HG03520 (cell line): ENCODE measurements around the gene C1QTNF7.
A peak's percentile ranks its signal among the peaks of the same experiment; 100 is the strongest.

Source experiments
- ATAC-seq: cut with Tn5 transposase; IDR thresholded peaks from one replicate; pipeline ENCODE4 v1.9.1; 2021; ENCODE audit warnings: mild to moderate bottlenecking, moderate library complexity; ENCODE audit not compliant: unreplicated experiment

C1QTNF7 gene

DNA sequence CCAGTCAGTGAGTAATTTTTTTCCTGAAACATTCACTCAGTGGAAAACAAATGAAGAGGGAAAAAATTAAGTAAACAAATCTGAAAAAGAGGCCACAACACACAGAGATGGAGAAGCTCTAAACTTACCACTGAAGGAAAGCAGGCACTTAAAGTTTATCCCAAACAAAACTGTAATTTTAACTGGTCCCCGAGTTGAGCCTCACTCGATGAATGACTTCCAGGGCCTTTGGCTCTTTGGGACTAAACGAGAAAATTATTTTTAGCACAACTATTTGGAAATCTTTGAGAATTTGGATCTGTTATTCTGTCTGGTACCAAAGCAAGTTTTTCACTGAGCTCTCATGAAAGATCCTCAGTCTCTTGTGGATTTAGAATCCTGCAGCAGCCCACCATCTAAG is at the start of gene C1QTNF7:
Gene C1QTNF7 (plus strand): TSS at position 333 of the 400 bp plus-strand sequence. CDS start 7,711 bp downstream, outside the sequence.
- no peak for ATAC-seq

DNA sequence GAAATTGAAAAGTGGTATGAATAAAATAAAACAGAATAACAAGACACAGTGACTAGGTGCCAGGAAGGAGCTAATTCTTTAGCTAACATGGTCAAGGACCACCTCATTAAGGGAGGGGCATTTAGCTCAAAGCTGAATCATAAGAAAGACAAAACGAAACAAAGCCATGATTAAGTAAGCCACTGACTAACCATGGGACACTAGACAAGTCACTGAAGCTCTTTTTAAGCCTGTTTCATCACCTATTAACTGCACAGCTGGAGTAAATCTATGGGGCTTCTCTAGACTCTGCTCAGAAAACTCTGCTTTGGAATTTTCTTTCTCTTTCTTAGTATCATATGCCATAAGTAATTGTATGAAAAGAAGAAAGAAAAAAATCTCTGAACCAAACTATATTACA is 49.8 kb upstream of the C1QTNF7 start:
- ATAC-seq: no peak

DNA sequence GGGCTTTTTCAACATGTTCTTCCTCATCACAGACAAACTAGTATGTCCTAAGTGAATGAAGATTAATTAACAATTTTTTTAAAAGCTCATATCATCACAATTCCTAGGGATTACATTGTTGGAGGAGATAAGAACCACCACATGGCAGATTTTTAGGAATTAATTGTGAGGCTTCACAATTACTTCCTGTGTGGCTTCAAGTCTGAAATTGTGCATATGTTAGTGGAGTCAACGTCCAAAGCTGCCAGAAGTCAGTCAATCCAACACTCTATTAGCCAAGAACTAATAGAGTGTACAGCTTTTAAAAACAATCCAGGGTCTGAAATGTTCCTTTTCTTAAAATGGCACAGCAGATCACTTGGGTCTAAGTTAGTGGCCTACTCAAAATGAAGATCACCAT is 49.3 kb upstream of the C1QTNF7 start:
- ATAC-seq: no peak

- ATAC-seq: no peak
Observed at GRCh38 chr4:15381806-15382338, 46.0 kb upstream of the C1QTNF7 start.

DNA sequence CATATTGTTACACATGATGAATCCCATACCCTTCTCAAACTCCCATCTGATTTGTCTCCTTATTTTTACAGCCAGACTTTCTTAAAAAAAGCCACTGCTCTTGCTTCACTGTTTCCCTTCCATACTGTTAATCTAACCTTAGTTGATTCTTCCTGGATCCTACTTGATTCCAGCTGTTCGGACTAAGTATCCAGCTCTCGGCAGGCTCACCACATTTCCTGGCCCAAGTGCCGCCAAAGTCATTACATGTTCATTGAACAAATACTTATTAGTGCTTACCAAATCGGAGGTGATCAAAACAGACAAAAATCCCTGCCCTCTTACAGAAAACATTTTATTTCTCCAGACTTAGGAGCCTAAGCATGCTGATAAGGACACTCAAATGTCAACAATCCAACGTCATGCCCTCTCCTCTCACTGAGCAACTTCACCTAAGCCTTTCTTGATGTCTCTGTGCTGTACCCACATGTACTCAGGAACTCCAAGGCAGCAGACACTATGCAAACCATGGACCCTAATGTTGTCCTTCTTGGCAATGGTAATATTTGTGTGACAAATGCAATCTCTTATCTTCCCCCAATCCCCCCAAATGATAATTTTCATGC is 45.1 kb upstream of the C1QTNF7 start:
- ATAC-seq: no peak

GRCh38 chr4:15385515-15385914 is 42.3 kb upstream of the C1QTNF7 start:
- no peak for ATAC-seq

DNA sequence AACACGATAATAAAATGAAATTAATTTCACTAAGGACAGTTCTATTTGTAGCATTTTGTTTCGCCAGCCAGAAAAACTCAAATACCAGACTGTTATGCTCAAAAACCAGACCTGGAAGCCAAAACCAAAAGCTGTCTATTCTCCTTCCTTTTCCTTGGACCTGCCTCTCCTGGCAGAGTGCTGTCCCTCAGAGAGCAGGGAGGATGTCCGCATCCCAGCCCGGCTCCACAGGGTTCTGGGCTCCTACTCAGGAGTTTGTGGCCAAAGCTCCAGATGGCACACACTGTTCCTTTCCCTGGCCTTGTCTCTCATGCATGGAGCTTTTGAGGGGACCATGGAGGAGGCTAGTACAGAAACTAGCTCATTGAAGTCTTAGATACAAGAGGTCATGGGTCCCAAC is 41.9 kb upstream of the C1QTNF7 start:
- no peak for ATAC-seq

- no peak for ATAC-seq
Observed at GRCh38 chr4:15390494-15390893, 37.3 kb upstream of the C1QTNF7 start.

- no peak for ATAC-seq
Observed at GRCh38 chr4:15392053-15392805, 35.6 kb upstream of the C1QTNF7 start.

- ATAC-seq: no peak
Observed at GRCh38 chr4:15395311-15395710, 32.5 kb upstream of the C1QTNF7 start.

- peak; percentile 86 for ATAC-seq
Observed at GRCh38 chr4:15396157-15396800, 31.6 kb upstream of the C1QTNF7 start.

- no peak for ATAC-seq
Observed at GRCh38 chr4:15398001-15398400, 29.8 kb upstream of the C1QTNF7 start.

GRCh38 chr4:15398732-15399131 is 29.1 kb upstream of the C1QTNF7 start:
- ATAC-seq: no peak

GRCh38 chr4:15400226-15400625 is 27.6 kb upstream of the C1QTNF7 start:
- no peak for ATAC-seq

DNA sequence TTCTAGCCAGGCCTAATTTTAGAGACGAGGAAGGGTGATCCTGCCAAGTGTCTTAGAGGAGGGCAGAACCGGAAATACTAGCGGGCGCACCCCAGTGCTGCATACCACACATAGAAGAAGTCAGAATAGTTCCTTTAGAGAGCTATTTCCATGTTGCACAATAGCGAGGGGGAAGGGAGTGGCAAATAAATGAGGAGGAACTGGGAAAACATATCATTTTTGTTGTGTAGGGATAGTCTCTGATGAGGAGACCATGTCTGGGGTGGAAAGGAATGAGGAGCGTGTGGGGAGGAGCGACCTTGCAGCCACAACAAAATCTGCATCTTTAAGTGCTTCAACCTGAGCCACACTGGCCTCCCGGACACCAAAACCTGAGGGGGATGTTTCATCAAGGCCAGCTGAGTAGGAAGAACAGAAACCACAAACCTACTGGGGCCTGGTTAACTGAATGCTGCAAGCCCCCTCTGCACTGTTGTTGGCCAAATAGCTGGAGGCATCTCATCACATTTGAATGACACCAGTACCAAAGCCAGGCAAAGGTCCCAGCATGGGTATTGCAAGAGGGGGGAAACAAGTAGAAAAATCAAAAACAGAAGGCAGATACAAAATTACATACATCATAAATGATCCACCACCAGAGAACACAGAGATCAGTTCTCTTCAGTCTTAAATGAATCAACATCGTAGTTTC is 26.7 kb upstream of the C1QTNF7 start:
- peak; percentile 55 for ATAC-seq

DNA sequence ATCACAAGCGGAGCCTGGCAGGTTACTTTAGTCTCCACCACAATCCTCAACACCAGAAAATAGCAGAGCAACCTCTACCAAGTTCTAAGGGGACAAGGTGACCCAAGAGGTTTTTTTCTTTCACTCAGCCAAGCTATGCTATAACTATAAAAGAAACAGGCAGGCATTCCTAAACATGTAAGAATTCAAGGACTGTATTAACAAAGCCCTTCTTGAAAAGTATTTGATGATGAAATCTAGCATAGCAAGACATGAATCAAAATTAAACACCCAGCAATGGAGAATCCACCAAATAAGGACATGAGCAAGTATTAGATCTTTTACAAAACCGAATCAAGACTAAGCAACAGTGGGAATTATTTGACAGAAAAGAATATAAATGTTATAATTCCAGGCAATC is 25.7 kb upstream of the C1QTNF7 start:
- no peak for ATAC-seq

- ATAC-seq: no peak
Observed at GRCh38 chr4:15402974-15403373, 24.9 kb upstream of the C1QTNF7 start.

DNA sequence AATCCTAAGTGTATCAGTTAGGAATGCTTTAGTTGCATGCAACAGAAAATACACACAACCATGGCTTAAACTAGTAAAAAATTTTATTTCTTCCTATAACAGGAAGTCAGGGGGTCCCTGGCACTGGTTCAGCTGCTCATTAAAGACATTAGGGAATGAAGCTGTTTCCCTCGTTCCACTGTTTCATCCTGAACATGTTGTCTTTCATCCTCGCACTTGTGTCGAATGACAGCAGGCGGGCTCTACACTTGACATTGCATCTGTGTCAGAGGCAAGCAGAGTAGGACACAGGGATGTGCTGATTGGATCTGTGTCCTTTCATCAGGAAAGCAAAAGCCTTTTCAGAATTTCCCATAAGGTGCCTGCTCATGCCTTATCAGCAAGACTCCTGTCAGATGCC is 22.8 kb upstream of the C1QTNF7 start:
- ATAC-seq: no peak

GRCh38 chr4:15410750-15411149 is 17.1 kb upstream of the C1QTNF7 start:
- ATAC-seq: no peak

DNA sequence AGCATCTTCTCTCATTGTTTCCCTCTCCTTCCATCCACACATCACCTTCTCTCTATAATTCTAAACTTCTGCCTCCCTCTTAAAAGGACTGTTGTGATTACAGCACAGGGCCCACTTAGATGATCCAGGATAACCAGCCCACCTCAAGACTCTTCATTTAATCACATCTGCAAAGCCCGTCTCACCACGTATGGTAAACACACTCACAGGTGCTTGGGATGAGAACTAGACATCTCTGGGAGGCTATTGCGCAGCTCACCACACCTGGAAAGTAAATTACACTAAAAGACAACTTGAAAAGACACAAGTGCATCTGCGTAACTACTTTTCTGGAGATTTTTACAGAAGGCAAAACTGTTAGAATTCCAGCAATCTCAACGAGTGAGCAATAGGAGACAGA is 15.4 kb upstream of the C1QTNF7 start:
- no peak for ATAC-seq

- ATAC-seq: no peak
Observed at GRCh38 chr4:15413010-15413622, 14.7 kb upstream of the C1QTNF7 start.
